Stimulated activated CD8-positive, alpha-beta memory T cell treated with anti-CD3 and anti-CD28 coated beads, Interleukin-7, amount 100 ng/mL, for 4 hours (primary cell): ENCODE results near the gene ZSCAN1.

Experiments
- DNase-seq, 2 donors: peaks; one replicate each; pipeline ENCODE4 v3.0.0-alpha.2; 2020; ENCODE audit warnings: low read depth in 2 of 2

ZSCAN1 gene

DNA sequence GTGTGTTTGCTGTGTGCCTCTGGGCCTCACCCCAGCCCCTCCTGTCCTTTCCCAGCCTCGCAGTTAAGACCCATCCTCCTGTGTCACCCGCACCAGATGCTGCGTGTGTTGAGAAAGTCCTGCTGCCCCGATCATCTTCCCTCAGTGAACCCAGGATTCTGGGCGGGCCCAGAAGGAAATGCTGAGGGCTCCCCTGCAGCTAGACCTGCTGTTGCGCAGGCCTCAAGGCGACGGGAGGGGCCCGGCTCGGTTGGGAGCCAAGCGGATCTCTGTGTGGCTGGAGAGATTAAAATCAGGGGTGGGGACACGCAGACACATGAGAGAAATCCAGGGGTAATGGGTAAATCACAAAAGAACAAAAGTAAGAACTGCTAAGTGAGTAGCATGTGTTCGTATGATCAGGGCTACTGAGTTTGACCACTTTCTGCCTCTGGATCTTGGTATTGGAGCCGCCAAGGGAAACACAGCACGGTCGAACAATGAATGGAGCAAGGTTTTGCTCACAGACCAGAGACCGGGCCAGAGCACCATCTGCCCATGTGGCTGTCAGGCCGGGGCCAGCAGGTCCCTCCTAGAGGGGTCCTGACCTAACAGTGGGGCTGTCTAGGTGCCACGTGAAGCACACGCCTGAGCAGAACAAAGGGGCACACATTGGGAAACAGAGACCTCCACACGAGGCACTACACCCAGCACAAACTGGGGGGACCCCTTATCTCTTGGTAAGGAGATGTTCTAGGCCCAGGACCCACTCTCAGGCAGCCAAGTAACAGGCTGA is 7.1 kb downstream of the ZSCAN1 start:
- DNase-seq = no peak

DNA sequence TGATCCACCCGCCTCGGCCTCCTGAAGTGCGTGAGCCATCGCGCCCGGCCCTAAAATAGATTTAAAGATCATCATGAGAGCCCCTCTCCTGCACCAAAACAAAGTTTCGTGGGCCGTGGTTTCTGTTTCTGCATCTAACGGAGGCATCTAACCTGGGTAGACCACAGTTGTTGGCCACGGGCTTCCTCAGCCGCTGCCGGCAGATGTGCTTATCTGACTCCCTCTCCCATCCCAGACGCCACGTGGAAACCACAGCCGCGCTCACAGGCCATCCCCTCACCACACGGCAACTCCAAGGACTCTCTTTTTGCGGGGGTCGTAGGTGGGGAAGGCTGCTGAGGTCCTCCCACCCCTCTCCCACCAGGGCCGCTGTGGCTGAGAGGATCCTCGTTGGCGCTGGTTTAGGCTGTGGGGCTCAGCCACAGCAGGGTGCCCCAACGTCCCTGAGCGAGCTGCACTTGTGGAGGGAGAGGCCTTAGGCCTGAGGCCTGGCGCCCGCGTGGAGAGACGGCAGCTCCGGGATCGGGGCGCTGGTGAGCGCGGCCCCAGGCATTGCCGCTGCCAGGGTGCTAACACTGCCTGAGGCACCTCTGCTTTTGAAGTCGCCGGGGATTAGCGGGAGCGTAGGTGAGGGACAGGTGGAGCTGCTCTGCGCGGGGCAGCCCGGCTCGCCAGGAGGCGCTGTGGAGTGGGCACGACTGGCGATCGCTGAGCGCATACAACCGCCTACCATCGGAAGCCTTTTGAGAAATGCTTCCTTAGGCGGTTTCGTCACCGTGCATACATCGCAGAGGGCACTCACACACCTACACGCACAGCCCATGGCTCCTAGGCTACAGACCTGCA is 8.9 kb downstream of the ZSCAN1 start:
- DNase-seq = no peak

DNA sequence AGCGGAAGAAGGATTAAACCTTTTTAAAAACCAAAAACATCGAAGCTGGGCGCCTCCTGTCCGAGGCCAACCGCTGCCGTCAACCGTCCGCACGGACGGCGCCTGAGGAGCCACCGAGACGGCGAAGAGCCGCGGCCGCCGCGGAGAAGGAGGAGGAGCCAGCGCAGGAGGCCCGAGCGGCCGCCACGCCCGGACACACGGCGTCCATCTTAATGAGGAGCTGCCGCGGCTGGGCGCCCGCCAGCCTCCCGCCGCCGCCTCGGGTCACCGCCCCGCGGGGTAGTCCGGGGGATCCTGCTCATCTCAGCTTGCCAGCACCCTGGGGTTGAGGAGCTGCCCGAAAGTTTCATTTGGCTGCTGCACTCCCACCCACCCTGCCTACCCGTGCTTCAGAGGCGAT is 10.6 kb downstream of the ZSCAN1 start:
- no peak for DNase-seq

DNA sequence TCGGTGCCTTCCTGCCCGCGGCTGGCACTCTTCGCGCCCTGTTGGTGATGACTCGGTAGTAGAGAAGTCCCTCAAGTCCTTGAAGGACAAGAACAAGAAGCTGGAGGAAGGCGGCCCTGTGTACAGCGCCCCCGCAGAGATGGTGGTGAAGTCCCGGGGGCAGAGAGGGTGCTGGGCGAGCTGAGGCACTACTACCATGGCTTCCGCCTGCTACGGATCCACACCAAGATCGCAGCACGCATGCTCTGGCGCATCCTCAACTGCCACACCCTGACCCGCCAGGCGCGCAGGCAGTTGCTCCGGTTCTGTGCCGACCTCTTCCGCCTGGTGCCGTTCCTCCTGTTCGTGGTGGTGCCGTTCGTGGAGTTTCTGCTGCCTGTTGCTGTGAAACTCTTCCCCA is 11.1 kb downstream of the ZSCAN1 start:
- no peak for DNase-seq

DNA sequence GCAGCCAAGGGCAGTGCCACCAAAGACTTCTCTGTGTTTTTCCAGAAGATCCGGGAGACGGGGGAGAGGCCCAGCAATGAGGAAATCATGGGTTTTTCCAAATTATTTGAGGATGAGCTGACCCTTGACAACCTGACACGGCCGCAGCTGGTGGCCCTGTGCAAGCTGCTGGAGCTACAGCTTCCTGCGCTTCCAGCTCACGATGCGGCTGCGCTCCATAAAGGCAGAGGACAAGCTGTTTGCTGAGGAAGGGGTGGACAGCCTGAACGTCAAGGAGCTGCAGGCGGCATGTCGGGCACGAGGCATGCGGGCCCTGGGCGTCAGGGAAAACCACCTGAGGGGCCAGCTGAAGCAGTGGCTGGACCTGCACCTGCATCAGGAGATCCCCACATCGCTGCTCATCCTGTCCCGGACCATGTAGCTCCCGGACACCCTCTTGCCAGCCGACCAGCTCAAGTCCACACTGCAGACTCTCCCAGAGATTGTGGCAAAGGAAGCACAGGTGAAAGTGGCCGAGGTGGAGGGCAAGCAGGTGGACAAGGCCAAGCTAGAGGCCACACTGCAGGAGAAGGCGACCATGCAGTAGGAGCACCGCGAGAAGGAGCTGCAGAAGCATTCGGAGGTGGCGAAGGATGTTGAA is 11.7 kb downstream of the ZSCAN1 start:
- no peak for DNase-seq

DNA sequence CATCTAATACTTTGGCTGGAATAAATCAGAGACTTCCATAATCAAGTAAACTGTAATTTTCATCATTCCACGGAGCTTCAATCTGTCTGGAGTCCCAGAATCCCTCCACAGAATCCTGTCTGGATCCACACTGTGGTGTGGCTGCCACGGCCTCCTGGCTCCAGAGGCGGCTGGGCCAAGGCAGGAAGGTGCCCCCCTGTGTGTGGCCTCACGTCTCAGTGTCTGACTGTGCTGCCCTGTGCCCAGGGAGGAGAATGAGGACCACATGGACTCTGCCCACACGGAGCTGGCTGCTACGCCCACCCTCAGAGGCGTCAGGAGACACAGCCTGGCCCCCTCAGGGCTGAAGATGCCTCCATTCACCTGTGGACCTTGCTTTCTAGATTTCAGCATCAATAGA is 13.0 kb downstream of the ZSCAN1 start:
- no peak for DNase-seq

DNA sequence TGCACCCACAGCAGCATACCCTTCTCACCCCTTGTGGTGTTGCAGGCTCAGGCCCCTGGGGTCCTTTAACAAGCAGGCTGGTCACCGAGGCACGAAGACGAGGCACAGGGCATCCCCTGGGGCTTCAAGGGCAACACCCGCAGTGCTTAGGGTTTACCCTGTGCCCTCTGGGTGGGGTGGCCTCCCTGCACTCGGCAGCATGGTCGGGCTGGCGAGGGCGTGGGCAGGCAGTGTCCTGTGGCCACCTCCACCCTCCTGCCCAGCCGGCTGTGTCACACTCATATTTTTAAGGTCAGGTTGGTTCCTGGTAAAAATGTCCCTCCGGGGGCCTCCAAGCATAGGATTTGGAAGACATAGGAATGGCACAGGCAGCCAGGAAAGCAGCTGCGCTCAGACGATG is 13.8 kb downstream of the ZSCAN1 start:
- no peak for DNase-seq

DNA sequence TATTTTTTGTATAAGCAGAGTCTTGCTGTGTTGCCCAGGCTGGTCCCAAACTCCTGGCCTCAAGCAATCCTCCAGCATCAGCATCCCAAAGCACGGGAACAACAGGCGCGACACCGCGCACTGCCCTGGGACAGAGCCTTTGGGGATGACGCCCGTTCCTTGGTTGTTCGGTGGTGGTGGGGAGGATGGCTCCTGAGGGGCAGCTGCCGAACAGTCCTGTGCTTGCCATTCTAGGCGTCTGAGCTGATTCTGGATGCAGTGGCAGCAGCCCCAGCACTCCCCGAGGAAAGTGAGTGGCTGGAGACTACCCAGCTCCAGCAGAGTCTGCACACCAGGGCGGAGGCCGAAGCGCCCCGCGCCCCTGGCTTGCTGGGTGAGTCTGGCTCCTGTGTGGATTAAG is 18.4 kb downstream of the ZSCAN1 start:
- DNase-seq = no peak

DNA sequence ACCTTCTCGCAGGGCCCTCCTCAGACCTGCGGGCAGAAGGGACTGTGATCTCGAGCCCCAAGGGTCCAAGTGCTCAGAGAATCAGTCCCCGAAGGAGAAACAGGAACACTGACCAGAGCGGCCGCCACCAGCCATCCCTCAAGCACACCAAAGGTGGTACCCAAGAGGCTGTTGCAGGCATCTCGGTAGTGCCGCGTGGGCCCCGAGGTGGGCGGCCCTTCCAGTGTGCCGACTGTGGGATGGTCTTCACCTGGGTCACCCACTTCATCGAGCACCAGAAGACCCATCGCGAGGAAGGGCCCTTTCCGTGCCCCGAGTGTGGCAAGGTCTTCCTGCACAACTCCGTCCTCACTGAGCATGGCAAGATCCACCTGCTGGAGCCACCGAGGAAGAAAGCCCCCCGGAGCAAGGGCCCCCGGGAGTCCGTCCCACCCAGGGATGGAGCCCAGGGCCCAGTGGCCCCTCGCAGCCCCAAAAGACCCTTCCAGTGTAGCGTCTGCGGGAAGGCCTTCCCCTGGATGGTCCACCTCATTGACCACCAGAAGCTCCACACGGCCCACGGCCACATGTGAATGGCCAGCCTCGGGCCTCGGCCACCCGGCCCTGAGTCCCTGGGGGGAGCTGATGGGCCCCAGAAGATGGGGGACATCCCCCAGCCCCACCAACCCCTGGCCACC is 19.8 kb downstream of the ZSCAN1 start:
- DNase-seq = no peak

DNA sequence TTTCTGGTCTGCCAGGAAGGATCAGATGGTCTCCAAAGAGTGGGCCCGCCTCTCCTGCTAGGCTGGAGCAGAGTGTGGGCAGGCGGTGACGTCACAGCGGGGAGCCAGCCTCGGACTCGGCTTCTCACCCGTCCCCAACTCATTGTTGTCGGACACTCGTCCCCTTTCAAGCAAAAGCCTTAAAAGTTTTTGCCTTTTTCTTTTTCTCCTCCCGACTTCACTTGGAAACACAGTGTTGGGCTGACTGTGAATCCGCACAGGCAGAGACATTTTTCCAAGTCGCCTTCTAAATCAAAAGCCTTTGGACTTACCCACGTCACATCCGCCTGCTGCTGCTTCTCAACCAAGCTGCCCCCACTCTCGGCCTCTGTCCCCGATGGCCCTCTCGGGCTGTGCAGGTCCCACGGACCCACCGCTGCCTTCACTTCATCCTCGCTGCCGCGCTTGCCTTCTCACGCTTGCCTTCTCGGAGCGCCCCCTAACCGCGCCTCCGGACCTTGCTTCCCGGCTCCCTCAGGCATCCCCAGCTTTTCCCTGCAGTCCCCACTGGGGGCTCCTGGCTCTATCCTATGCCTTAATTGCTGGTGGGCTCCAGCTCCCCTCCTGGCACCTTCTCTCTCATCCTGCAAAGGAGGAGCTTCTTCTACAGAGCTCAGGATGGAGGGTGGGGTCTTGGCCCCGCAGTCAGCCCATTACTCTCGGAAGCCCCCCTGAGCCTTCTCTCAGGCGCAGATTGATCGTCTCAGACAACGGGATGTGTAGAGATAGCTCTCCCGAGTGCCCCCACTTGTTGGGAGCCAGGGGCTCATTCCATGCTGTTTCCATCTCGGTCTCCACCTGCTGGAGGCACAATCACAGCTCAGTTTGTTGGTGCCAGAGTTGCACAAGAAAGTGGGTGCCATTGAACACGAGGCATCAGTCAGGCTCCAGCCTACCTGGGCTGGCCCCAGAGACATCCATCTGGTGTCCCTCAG is 21.4 kb downstream of the ZSCAN1 start:
- no peak for DNase-seq

DNA sequence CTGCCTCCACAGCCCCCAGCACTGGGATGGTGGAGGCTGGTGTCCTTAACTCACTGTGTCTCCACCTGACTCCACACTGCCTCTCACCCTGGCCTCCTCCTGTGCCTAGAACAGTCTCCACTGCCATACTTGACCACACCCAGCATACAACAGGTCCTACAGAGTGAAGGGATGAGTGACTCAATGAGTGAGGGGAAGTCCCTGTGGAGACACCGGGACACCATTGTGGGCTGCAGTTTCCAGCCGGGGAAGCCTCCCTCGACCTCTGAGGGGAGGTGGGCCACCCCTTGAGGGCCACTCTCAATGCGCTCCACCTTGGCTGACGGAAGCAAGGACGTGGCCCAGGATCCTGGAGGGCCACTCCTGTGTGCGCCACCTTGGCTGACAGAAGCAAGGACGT is 22.4 kb downstream of the ZSCAN1 start:
- no peak for DNase-seq

DNA sequence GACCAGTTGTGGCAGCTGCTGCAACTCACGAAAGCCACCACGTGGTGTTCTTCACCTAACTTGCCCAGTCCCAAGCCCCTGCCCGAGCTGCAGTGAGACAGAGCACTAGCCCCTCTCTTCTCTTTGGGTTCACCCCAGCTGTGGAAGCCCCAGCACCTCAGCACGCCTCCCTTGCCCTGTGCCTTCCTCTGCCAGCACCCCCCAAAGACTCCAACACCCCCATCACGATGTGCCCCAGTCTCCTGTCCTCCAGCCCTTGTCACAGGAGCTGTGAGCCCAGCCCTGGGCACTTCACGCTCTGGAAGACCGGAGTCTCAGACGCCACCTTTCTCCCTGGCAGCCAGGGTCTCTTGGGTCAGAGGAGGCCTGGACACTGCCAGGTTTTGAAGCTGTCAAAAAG is 23.0 kb downstream of the ZSCAN1 start:
- DNase-seq = no peak

DNA sequence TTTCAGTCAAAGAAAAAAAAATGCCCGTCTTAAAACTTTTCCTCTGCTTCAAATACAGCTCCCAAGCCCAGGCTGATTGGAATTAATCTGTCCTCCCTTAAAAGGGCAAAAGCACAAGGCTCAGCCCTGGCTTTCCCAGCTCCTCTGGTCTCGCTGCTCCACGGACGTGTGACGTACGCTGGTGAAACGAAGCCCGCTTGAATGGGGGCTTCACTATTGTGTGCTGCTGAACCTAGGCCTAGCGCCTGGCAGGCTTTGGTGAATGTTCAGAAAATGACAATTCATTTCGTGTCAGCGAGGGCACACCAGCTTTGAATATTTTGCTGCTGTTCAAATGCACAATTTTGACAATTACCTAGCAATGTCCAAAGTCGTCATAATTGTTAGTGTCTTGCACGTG is 24.6 kb downstream of the ZSCAN1 start:
- DNase-seq = no peak

DNA sequence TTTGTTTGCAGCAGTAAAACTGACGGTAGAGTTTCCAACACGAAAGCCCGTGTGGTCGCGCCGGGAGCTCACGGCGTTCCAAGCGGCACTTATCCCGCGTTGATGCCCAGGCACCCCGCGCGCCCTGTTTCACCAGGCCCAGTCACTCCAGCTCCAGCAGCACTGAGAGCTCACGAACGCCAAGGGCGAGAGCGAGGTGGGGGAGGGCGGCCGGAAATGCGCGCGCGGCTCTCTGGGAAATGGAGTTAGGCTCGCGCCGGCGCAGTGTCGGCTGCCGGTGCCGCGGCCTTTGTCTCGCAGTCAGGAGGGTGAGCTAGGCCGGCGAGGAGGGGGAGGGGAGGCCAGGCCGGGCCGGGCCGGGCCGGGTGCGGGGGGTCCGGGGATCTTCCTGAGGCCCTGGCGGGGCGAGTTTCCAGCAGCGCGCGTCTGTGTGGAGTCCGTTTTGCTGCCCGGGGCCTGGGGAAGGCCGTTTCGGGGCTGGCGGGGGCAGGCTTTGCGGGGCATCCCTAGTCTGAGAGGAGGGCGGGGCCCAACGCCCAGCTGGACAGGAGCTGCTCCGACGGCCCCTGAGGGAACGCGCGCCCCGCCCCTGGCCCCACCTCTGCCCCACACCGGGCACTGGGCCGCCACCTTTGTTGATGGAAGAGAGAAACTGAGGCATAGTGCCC is 25.3 kb downstream of the ZSCAN1 start, which contains the start of gene ZNF135:
ZNF135 (plus strand) TSS at position 280 of the 668 bp plus-strand sequence. CDS start 721 bp downstream, outside the sequence.
- DNase-seq = peak; percentile 38 to 65

DNA sequence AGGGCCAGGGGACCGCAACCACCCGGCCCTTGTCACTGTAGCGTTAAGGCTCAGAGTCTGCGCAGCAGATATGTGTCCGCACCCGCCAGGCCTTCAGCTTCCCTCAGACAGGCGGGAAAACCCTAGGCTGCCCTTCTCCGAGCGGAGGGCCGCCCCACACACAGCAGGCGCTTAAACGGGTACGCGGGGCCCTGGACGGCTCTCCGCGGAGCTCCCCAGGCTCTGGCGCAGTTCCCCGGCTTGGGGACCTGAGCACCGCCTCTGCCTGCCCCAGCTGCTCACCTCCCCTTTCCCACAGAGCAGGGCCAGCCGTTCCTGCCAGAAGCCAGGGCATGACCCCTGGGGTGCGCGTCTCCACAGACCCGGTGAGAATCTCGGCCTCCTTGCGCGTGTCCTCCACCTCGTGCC is 25.9 kb downstream of the ZSCAN1 start:
- no peak for DNase-seq

DNA sequence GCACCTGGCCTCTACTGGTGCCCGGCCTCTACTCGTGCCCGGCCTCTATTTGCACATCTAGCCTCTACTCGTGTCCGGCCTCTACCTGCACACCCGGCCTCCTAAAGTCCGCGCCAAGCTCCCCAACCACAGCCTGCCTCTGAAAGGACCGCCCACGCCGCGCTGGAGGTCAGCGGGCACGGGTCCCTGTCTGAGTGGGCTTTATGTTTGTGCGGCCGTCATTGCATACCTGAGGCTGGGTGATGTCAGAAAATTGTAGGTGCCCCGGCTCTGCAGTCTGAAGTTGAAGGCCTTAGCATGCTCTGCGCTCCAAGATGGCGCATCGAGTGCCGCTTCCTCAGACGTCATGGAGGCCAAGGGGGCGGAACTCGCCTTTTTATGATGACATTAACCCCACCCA is 26.4 kb downstream of the ZSCAN1 start:
- DNase-seq = no peak

DNA sequence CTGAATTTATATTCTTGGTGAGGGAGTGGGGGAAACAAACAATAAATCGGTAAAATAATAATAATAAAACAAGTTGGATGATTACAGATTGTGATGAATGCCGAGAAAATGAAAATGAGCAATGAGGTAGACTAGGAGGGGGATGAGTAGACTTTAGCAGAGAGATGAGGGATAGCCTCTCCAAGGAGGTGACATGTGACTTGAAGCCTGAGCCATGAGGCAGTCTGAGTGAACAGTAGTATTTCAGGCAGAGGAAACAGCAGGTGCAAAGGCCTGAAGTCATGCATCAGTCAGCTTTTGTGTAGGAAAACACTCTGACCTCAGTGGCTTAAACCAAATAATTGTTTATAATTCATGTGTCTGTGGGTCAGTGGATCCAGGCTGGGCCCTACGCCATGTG is 29.9 kb downstream of the ZSCAN1 start:
- DNase-seq = no peak

DNA sequence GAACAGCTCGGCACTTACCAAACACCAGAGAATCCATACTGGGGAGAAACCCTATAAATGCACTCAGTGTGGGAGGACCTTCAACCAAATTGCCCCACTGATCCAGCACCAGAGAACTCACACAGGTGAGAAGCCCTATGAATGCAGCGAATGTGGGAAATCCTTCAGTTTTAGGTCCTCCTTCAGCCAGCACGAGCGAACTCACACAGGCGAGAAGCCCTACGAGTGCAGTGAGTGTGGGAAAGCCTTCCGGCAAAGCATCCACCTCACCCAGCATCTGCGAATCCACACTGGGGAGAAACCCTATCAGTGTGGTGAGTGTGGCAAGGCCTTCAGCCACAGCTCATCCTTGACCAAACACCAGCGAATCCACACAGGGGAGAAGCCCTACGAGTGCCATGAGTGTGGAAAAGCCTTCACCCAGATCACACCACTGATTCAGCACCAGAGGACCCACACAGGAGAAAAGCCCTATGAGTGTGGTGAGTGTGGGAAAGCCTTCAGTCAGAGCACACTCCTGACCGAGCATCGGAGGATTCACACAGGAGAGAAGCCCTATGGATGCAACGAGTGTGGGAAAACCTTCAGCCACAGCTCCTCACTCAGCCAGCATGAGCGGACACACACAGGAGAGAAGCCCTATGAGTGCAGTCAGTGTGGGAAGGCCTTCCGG is 33.6 kb downstream of the ZSCAN1 start:
- DNase-seq = no peak

DNA sequence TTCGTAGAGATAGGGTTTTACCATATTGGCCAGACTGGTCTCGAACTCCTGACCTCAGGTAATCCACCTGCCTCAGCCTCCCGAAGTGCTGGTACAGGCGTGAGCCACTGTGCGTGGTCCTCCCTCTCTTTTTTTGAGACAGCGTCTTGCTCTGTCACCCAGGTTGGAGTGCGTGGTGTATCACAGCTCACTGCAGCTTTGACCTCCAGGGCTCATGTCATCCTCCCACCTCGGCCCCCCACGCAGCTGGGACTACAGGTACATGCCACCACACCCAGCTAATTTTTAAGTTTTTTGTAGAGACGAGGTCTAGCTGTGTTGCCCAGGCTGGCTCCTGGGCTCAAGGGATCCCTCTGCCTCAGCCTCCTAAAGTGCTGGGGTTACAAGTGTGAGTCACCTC is 46.0 kb downstream of the ZSCAN1 start:
- DNase-seq = no peak

DNA sequence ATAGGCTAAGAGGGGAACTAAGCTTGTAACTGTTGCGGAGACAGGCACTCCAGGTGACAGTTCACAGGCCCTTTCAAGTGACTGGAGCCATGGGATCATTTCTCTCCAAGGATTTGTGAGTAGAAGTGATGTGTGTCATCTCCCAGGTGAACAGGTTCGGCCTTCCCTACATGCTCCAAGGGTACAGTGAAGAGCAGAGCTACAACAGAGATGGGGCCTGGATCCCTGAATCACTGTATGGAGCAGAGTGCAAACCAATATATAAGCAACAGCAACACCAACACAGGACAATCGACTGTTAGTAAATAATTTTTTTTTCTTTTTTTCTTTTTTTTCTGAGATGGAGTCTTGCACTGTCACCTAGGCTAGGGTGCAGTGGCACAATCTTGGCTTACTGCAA is 49.2 kb downstream of the ZSCAN1 start:
- no peak for DNase-seq
